Cardiac septum (tissue), 1 donor: ENCODE results near the gene BAIAP3. TPM values are rescaled to one million over a fixed set of nuclear protein-coding genes. Genes with fewer than 3 reads are reported as not detected.

ENCODE experiments used
- DNase-seq: peaks from one replicate; pipeline ENCODE4 v3.0.0-alpha.2; 2020; ENCODE audit warnings: low spot score
- intact Hi-C: fragments of 100-400 bp; cut with DNase I; formaldehyde crosslinking; loops from one replicate; pipeline ENCODE4 v1.14.0; 2022
- total RNA-seq: library from RNA; stranded (reverse); fragmentation: NEBNext Ultra II Directional; extraction: Animal tissue kit (Norgen Biotek cat#: 25700); gene quantifications from one replicate; pipeline ENCODE4 v1.2.1, GENCODE V29; 2021
- donor health status: DM: no; HTN: no; CAD: no.

The BAIAP3 gene
- total RNA-seq, 1 donor from 2014 or later = 3.8 TPM

DNA sequence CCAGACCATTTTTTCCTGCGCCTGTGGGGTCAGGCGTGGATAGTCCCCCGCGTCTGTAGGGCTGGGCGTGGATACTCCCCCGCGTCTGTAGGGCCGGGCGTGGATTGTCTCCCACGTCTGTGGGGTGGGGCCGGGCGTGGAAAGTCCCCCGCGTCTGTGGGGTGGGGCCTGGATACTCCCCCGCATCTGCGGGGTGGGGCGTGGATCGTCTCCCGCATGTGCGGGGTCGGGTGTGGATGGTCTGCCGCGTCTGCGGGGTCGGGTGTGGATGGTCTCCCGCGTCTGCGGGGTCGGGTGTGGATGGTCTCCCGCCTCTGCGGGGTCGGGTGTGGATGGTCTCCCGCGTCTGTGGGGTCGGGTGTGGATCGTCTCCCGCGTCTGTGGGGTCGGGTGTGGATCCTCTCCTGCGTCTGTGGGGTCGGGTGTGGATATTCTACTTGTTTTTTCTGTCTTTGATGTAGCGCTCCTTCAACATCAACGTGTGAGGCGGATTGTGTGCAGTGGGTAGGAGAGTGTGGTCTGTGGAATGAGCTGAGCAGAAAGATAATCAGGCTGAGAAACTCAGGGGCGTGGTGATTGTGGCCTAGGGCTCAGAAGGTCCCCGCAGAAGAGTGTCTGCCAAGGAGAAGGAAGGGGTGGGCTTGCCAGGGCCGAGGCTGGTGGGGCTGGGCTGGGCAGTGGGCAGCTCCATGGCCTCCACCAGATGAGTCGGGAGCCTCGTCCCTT is 21.5 kb downstream of the BAIAP3 start:
- intact Hi-C loops = loop anchor here (5.0 kb wide), 1 partner anchor 43 kb away; no protein-coding TSS in a partner anchor
- no peak for DNase-seq

GRCh38 chr16:1355591-1355990 is 22.1 kb downstream of the BAIAP3 start:
- intact Hi-C loops = no loop called here
- no peak for DNase-seq

GRCh38 chr16:1356061-1356900 is 22.8 kb downstream of the BAIAP3 start:
- DNase-seq = no peak

DNA sequence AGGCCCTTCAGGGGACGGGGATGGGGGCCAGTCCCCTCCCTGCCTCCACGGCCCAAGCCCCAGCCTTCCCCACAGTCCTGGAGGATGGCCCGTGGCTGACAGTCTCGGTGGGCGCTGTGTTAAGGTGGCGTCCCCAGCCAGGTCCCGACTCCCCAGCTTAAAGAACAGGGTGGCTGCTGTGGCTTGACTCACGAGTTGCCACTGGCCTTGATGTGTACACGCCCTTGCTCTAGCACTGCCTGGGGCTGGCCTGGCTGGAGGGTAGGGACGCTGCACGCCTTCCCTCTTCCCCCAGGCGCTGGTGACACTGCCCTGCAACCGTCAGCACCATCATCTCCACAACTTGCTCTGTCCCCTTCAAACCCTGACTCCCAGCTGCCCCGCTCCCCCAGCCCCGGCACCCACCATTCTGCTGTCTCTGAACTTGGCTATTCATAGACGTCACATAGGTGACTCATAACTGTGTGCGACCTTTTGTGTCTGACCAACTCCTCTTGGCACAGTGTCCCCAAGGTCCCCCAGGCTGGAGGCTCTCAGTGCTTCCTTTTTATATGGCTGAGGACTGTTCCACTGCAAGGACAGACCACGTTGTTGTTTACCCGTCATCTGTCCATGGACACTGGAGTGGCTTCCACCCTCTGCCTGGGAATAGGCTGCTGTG is 24.6 kb downstream of the BAIAP3 start:
- intact Hi-C loops = no loop called here

More at GRCh38 chr16:1356061-1356900, 22.8 kb downstream of the BAIAP3 start:
- intact Hi-C loops = no loop called here

DNA sequence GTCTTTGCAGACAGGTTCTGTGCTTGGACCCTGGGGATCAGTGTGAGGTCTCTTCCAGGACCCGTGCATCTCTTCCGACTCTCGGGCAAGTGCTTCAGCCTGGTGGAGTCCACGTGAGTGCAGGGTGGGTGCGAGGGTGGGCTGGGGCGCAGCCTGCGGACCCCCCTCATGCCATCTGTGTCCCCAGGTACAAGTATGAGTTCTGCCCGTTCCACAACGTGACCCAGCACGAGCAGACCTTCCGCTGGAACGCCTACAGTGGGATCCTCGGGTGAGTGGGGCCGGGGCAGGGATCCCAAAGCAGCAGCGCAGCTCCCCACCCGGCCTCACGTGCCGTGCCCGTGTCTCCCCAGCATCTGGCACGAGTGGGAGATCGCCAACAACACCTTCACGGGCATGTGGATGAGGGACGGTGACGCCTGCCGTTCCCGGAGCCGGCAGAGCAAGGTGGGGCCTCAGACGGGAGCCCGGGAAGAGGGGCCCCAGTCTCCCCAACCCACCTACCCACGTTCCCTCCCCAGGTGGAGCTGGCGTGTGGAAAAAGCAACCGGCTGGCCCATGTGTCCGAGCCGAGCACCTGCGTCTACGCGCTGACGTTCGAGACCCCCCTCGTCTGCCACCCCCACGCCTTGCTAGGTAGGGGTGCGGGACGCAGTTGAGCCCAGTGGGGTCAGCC is 28.4 kb downstream of the BAIAP3 start:
- no peak for DNase-seq
- intact Hi-C loops = no loop called here

More for the DNA sequence above, 24.6 kb downstream of the BAIAP3 start:
- DNase-seq = no peak

DNA sequence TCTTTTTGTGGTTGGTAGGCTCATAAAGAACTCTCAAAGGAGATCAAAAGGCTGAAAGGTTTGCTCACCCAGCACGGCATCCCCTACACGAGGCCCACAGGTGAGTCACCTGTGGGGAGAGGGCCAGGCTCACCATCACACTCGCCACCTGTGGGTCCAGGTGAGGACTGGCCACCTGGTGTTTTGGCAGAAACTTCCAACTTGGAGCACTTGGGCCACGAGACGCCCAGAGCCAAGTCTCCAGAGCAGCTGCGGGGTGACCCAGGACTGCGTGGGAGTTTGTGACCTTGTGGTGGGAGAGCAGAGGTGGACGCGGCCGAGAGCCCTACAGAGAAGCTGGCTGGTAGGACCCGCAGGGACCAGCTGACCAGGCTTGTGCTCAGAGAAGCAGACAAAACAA is 29.4 kb downstream of the BAIAP3 start:
- intact Hi-C loops = no loop called here
- DNase-seq = no peak

- intact Hi-C loops = no loop called here
- DNase-seq = peak; percentile 84
These were observed 30.1 kb downstream of the BAIAP3 start for GRCh38 chr16:1363501-1364041.

DNA sequence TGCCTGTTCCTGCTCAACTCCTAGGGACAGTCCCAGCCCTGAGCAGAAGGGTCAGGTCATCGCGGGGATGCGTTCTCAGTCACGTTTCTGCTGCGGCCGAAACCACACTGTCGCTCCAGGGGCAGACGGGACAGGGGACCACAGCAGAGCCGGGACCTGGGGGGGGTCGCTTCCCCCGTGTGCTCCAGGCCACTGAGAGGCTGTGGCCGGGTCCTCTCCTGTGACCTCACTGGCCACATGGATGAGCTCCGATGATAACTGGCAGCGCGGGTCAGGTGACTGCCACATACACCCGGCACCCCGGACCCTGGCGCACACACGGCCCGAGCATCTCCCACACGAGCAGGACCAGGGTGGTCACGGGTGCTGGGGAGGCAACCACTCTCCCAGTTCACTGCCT is 31.1 kb downstream of the BAIAP3 start:
- no peak for DNase-seq
- intact Hi-C loops = no loop called here

DNA sequence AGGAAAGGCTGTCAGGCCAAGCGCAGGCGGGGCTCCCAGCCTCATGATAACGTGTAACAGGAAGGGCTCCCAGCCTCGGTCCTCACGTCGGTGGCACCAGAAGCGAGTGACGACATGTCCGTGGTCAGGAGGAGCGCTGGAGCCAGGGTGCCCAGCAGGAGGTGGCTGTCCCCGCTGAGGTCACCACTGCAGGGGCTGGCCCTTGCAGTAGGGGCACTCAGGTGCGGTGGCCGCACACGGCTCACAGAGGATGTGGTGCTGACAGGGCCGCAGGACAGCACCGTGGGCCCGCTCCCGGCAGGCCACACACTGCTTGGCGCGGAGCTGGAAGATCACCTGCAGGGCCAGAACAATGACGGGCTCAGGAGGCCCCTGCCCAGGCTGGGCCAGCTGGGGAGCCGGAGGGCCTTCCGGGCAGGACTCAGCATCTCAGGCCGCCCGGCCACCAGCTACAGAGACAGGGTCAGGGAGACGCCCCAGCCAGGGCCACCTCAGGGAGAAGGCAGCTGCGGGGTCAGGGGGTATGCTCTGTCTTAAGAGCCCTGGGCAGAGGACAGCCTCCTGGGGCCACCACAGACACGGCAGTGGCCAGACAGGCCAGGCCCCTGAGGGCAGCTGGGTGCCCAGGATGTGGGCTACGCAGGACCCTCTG is 32.7 kb downstream of the BAIAP3 start:
- intact Hi-C loops = no loop called here
- DNase-seq = no peak

DNA sequence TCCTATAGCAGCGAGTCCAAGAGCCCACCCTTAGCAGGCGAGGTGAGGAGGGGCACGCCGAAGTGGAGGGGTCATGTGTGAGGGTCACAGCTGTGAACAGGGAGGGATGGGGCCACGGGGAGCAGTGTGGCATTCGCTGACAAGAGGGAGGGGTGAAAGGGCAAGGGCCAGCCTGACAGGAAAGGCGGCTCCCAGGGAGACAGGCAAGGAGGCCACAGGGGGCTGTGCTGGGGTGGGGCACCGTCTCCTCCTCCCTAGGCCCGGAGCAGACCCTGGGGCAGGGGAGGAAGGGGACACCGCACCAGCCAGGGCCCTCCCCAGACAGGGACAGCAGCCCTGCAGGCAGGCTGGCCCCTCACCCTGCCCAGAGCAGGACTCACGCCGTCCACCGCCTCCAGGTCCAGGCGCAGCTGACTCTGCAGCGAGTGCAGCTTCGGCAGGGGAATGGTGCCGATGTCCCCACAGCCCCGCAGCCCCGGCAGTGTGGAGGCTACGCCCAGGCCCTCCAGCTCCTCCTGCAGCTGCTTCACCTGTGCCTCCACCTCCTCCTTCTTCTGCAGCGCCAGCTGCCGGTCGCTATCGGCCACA is 33.4 kb downstream of the BAIAP3 start:
- no peak for DNase-seq
- intact Hi-C loops = no loop called here

GRCh38 chr16:1367486-1368174 is 34.2 kb downstream of the BAIAP3 start:
- DNase-seq = no peak
- intact Hi-C loops = no loop called here

- no peak for DNase-seq
- intact Hi-C loops = no loop called here
These were observed 37.9 kb downstream of the BAIAP3 start for GRCh38 chr16:1371054-1371978.

DNA sequence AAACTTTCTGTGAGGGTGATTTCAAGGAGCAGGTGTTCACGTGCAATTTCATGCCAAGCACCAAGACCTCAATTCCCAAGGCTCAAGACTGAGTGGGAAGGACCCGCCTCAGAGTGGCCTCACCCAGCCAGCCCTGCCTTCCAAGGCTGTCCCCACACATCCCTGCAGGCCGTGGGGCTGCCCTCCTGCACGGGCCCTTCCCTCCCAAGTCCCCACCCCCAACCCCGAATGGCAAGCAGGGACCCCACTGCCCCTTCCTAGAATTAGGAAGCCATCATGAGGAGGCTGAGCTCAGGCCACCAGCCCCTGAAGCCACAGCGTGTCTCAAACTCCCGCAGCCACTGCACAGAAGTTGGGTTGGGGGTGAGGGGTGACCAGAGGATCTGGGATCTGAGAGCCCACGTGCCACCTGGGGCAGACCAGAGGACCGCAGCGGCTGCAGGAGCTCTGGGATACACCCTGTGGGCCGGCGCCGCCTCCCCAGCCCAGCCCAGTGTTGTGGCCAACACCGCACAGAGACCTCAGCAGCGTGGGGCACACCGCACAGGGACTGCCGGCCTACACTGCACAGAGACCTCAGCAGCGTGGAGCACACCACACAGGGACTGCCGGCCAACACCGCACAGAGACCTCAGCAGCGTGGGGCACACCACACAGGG is 39.0 kb downstream of the BAIAP3 start:
- no peak for DNase-seq
- intact Hi-C loops = no loop called here

DNA sequence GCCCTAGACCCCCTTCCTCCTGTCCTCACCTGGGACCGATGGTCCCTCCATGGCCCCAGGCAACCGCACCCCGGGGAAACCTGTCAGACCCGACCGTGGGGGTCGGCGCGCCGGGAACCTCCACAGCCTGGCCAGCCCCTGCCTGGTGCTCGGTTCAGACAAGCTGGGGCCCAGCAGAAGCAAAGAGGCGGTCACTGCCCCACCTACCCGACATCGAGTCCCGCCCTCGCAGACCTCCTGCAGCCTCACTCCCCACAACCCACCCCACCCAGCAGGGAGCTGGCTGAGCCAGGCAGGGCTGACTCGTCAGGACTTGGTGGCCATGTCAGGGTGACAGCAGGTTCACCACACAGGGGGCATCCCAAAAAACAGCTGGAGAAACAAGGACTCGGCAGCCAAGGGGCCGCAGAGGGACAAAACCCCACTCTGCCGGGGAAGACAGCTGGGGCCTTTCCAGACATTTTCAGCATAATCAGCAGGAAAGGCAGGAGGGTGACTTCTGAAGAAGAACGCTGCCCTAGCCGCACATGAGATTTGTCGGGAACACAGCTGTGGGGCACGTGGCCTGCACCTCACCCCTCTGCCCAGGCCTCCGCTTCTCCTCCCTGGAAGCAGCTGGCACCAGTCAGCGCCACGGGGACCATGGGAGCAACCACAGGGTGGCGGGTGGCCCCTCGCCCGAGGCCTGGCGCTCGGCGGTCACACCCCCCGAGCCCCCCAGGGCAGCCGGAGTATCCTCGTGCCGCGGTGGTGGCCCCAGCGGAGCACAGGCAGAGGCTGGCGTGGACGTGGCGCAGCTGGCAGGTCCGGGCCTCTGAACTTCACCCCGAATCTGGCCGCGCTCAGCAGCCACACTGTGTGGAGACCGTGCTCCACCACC is 41.2 kb downstream of the BAIAP3 start:
- DNase-seq = no peak

GRCh38 chr16:1375298-1375640 is 41.8 kb downstream of the BAIAP3 start:
- intact Hi-C loops = no loop called here

More for the DNA sequence above, 41.2 kb downstream of the BAIAP3 start:
- intact Hi-C loops = no loop called here

More at GRCh38 chr16:1375298-1375640, 41.8 kb downstream of the BAIAP3 start:
- DNase-seq = no peak
